Measurements from ENCODE around the gene ASTN2. TPM values are rescaled to one million over a fixed set of nuclear protein-coding genes. Genes with fewer than 3 reads are reported as not detected.

ASTN2 gene
- total and polyA plus RNA-seq, 9 of the 15 experiments (the other 6 are each of a cell fraction or from before 2014, with no cell fraction given): 0.56 to 3.5 (median 1.9) TPM

DNA sequence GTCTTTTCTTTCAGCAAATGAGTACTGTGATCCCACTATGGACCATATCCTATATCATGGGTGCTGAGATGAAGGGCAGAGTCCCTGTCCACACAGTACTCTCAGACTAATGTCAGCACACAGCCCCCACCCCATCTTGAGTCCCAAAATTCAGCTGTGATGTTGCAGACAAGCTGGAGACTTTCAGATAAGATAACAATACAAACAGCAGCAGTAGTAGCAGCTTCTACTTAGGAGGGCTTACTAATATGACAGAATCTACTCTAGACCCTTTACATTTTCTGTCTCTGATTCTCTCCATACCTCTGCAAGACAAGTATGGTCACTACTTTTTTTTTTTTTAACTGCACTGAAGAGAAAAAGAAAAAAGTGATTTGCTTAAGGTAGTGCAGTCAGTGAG is 856.8 kb downstream of the ASTN2 start:
- ATAC-seq: no peak; the same call in 2 of the 3 replicates
- in situ Hi-C loops (cut with MboI): no loop called here
- Histone ChIP-seq H3K9me1 (ENCODE audit: control insufficient read depth, insufficient read depth, low read length) (no peaks in the 10 kb centered on the region), H3K27me3 (ENCODE audit: control insufficient read depth in 2 of 2, insufficient read depth in 2 of 2, low read length in 2 of 2) (no peaks in the 10 kb centered on the region), H3K4me1 (replicated peaks in 1 of 2; ENCODE audit: control insufficient read depth in 2 of 2, insufficient read depth in 2 of 2, low read length in 2 of 2) (peaks cover 0 to 6% of the 10 kb centered on the region in 2 experiments; a peak in 2 of 5 replicates), H3K27ac (ENCODE audit: extremely low read depth, low read depth, low read length) (no peak overlapping the region), H3K9me3 (replicated peaks; ENCODE audit: control insufficient read depth, insufficient read depth, low read depth, low read length) (no peaks in the 10 kb centered on the region), H3K9ac (ENCODE audit: insufficient read depth in 1 of 2, low read depth in 2 of 2, low read length in 2 of 2) (no peak overlapping the region; a peak in 1 of 4 replicates), H2AFZ (ENCODE audit: low read depth, low read length) (no peak overlapping the region), H4K20me1 (replicated peaks; ENCODE audit: control insufficient read depth, insufficient read depth, low read length) (no peaks in the 10 kb centered on the region), H3K4me2 (ENCODE audit: insufficient read depth, low read length) (no peak overlapping the region; the same call in 1 of the 2 replicates), H3K79me2 (ENCODE audit: control insufficient read depth, insufficient read depth, low read length) (no peaks in the 10 kb centered on the region), H3K4me3 (no peak overlapping the region), H3K36me3 (ENCODE audit: control insufficient read depth, insufficient read depth, low read length) (no peaks in the 10 kb centered on the region)
- no peak for FAIRE-seq
- ChIA-PET POLR2A (interaction anchor here (1.5 kb wide), 1 partner anchor 9 kb away, joined by 3 read pairs; no protein-coding TSS in a partner anchor), CTCF (ENCODE audit: low intra/inter-chr PET ratio) (no interaction called here)
- intact Hi-C loops (cut with micrococcal nuclease): no loop called here
- BruUV-seq (replicated peaks): no TSS peak
- peak in 1 of 4 experiments; percentile 27 for DNase-seq (ENCODE audit: extremely low read depth in 1 of 4, low spot score in 3 of 4)
- TF ChIP-seq EP300 (IDR thresholded peaks at IDR 0.05; ENCODE audit: low read length): peak; percentile 46; the same call in 1 of the 2 replicates
- TF ChIP-seq CBFA2T3 (IDR thresholded peaks at IDR 0.05): peak; percentile 62
- 0 out of 2 replicates have a peak, but pooled peaks have one; percentile 2 for TF ChIP-seq ZNF707 (CRISPR knock-in tag; conservative IDR thresholded peaks at IDR 0.05)
- TF ChIP-seq, protein P1, sequence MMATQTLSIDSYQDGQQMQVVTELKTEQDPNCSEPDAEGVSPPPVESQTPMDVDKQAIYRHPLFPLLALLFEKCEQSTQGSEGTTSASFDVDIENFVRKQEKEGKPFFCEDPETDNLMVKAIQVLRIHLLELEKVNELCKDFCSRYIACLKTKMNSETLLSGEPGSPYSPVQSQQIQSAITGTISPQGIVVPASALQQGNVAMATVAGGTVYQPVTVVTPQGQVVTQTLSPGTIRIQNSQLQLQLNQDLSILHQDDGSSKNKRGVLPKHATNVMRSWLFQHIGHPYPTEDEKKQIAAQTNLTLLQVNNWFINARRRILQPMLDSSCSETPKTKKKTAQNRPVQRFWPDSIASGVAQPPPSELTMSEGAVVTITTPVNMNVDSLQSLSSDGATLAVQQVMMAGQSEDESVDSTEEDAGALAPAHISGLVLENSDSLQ (IDR thresholded peaks at IDR 0.05): no peak
- TF ChIP-seq, protein P2, sequence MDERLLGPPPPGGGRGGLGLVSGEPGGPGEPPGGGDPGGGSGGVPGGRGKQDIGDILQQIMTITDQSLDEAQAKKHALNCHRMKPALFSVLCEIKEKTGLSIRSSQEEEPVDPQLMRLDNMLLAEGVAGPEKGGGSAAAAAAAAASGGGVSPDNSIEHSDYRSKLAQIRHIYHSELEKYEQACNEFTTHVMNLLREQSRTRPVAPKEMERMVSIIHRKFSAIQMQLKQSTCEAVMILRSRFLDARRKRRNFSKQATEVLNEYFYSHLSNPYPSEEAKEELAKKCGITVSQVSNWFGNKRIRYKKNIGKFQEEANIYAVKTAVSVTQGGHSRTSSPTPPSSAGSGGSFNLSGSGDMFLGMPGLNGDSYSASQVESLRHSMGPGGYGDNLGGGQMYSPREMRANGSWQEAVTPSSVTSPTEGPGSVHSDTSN (CRISPR knock-in tag; IDR thresholded peaks at IDR 0.05; ENCODE audit: low read depth): no peak
- TF ChIP-seq, protein P2 (tag; conservative IDR thresholded peaks at IDR 0.05; ENCODE audit: low read depth): 0 out of 2 replicates have a peak, but pooled peaks have one; percentile 5
- TF ChIP-seq CEBPB (tag; IDR thresholded peaks at IDR 0.05): no peak
- TF ChIP-seq ELF4 (CRISPR knock-in tag; IDR thresholded peaks at IDR 0.05): no peak
- peak; percentile 49 for TF ChIP-seq SMAD4 (CRISPR knock-in tag; conservative IDR thresholded peaks at IDR 0.05)
- TF ChIP-seq PTBP1 (IDR thresholded peaks at IDR 0.05; ENCODE audit: low read depth, low read length): no peak
- TF ChIP-seq NCOR1 (IDR thresholded peaks at IDR 0.05): 0 out of 2 replicates have a peak, but pooled peaks have one; percentile 24
- TF ChIP-seq TAL1 (IDR thresholded peaks at IDR 0.05): peak; percentile 52
- no peak for TF ChIP-seq SNRNP70 (optimal IDR thresholded peaks at IDR 0.05; ENCODE audit: low read depth, low read length)
- peak; percentile 71 for TF ChIP-seq ARID1B (IDR thresholded peaks at IDR 0.05)
- TF ChIP-seq ELF1 (tag; IDR thresholded peaks at IDR 0.05): peak; percentile 46; the same call in 1 of the 2 replicates
- peak; percentile 25; the same call in 1 of the 2 replicates for TF ChIP-seq SMARCE1 (IDR thresholded peaks at IDR 0.05)
- TF ChIP-seq NR4A1 (CRISPR knock-in tag; IDR thresholded peaks at IDR 0.05): no peak
- TF ChIP-seq NR4A1 (tag; IDR thresholded peaks at IDR 0.05): no peak
- peak; percentile 41 for TF ChIP-seq DPF2 (IDR thresholded peaks at IDR 0.05)
- 0 out of 2 replicates have a peak, but pooled peaks have one; percentile 38 for TF ChIP-seq SMARCA4 (IDR thresholded peaks at IDR 0.05)
- TF ChIP-seq POLR2G (IDR thresholded peaks at IDR 0.05; ENCODE audit: low read depth, low read length): no peak
- TF ChIP-seq, protein P3, sequence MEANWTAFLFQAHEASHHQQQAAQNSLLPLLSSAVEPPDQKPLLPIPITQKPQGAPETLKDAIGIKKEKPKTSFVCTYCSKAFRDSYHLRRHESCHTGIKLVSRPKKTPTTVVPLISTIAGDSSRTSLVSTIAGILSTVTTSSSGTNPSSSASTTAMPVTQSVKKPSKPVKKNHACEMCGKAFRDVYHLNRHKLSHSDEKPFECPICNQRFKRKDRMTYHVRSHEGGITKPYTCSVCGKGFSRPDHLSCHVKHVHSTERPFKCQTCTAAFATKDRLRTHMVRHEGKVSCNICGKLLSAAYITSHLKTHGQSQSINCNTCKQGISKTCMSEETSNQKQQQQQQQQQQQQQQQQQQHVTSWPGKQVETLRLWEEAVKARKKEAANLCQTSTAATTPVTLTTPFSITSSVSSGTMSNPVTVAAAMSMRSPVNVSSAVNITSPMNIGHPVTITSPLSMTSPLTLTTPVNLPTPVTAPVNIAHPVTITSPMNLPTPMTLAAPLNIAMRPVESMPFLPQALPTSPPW (CRISPR knock-in tag; IDR thresholded peaks at IDR 0.05): 0 out of 2 replicates have a peak, but pooled peaks have one; percentile 25

Measured in K562 (cell line).